WERI-Rb-1 (cell line): ENCODE measurements around the gene GALNTL6.

Source experiments
- DNase-seq: peaks from one replicate; pipeline ENCODE4 v3.0.0-alpha.2; 2020
- H3K27ac ChIP-seq: fragments of 250-450 bp; sonication (Bioruptor Pico); 2 replicates; pipeline ENCODE4 v1.5.1; 2020; ENCODE audit warnings: mild to moderate bottlenecking, moderate library complexity
- H3K27me3 ChIP-seq: fragments of 250-450 bp; sonication (Bioruptor Pico); 2 replicates; pipeline ENCODE4 v1.5.1; 2021; ENCODE audit warnings: mild to moderate bottlenecking, low read depth, moderate library complexity; ENCODE audit not compliant: insufficient read depth, severe bottlenecking
- H3K36me3 ChIP-seq: fragments of 250-450 bp; sonication (Bioruptor Pico); 2 replicates; pipeline ENCODE4 v1.5.1; 2020; ENCODE audit warnings: mild to moderate bottlenecking, moderate library complexity
- H3K4me3 ChIP-seq: 2 replicates; pipeline ENCODE4 v1.5.1; 2011; ENCODE audit warnings: low read depth, mild to moderate bottlenecking, control low read depth, low read length
- H3K9me3 ChIP-seq: fragments of 250-450 bp; sonication (Bioruptor Pico); 2 replicates; pipeline ENCODE4 v1.5.1; 2021; ENCODE audit warnings: mild to moderate bottlenecking, moderate library complexity; ENCODE audit not compliant: severe bottlenecking
- TF ChIP-seq, protein P1 (sequence below): IDR thresholded peaks from 2 replicates; pipeline ENCODE4 v1.5.1; 2011; ENCODE audit warnings: low read depth, mild to moderate bottlenecking, control low read depth, inconsistent platforms, low read length

Gene GALNTL6

DNA sequence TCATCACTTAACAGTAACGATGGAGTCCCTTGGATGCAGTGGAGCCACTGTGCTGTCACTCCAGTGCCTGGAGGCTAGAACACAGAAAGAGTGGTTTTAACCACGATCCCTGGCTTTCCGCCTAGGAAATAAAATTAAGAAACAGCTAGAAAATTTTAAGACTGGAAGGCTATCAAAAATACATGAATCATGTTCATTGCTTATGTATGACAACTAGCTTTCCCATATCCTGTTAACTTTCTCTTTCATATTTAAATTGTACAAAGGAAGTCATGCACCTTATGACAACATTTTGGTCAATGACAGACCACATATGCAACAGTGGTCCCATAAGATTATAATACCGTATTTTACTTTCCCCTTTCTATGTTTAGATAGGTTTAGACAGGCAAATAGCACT, 115.1 kb downstream of the GALNTL6 start:
- Histone ChIP-seq H3K4me3 (no peak overlapping the region), H3K9me3 (no peaks in the 10 kb centered on the region), H3K36me3 (no peaks in the 10 kb centered on the region), H3K27ac (no peak overlapping the region), H3K27me3 (no peaks in the 10 kb centered on the region)
- no peak for DNase-seq
- TF ChIP-seq, protein P1, sequence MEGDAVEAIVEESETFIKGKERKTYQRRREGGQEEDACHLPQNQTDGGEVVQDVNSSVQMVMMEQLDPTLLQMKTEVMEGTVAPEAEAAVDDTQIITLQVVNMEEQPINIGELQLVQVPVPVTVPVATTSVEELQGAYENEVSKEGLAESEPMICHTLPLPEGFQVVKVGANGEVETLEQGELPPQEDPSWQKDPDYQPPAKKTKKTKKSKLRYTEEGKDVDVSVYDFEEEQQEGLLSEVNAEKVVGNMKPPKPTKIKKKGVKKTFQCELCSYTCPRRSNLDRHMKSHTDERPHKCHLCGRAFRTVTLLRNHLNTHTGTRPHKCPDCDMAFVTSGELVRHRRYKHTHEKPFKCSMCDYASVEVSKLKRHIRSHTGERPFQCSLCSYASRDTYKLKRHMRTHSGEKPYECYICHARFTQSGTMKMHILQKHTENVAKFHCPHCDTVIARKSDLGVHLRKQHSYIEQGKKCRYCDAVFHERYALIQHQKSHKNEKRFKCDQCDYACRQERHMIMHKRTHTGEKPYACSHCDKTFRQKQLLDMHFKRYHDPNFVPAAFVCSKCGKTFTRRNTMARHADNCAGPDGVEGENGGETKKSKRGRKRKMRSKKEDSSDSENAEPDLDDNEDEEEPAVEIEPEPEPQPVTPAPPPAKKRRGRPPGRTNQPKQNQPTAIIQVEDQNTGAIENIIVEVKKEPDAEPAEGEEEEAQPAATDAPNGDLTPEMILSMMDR: no peak

DNA sequence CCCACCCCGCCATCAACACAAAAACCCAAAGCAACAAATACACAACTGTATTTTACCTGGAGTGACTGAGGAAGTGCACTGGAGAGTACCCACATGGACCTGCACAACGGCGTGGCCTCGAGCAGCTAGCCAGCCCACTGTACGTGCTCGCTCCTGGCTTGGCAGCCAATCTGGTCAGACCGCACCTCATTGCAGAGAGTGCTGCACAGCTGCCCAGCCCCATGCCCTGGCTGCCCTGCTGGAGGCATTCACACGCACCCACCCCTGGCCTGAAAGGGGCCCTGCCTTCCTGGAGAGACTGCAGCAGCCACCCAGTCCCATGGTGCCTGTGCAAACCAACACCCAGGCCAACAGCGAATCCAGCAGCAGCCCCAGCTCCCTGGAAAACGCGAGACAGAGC, 116.3 kb downstream of the GALNTL6 start:
- no peaks in the 10 kb centered on the region for H3K36me3 ChIP-seq
- no peaks in the 10 kb centered on the region for H3K27me3 ChIP-seq
- no peaks in the 10 kb centered on the region for H3K9me3 ChIP-seq
- TF ChIP-seq, protein P1: no peak
- H3K27ac ChIP-seq: no peak overlapping the region
- no peak overlapping the region for H3K4me3 ChIP-seq
- DNase-seq: no peak

DNA sequence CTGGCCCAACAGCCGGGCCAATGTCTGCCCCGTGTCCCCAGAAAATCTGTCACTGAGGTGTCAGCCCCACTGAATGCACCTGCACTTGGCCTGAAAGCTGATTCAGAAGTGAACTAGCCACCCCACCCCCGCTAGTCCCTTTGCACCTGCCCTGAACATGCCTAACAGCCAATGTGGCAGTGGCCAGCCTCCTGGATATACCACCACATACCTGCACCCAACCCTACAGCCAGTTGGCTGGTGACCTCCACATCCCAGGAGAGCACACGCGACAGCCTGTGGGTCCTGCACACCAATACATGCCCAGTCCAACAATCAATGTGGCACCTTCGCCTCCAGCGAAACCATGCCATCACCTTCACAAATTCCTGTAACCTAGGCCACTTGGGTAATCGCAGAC, 116.7 kb downstream of the GALNTL6 start:
- Histone ChIP-seq H3K9me3 (no peaks in the 10 kb centered on the region), H3K36me3 (no peaks in the 10 kb centered on the region), H3K27ac (no peak overlapping the region), H3K27me3 (no peaks in the 10 kb centered on the region), H3K4me3 (no peak overlapping the region)
- TF ChIP-seq, protein P1: no peak
- no peak for DNase-seq

DNA sequence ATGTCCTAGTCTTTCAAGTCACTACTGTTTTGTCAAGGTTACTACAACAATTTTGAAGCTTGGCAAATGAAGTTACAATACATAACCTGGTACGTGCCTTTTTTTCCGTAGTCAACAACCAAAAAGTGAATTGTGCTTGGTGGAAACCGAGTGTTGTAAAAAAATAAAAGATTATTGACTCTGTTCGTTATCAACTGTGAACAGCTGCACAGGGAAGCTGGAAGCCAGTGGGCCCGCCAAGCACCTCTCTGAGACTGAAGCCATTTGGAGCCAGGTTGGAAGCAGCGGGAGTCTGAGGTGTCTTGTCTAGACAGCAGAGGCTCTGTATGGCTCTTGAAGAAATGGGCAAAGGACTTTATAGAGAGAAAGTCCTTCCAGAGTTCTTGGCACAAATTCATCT, 119.0 kb downstream of the GALNTL6 start:
- Histone ChIP-seq H3K27ac (no peak overlapping the region), H3K9me3 (no peaks in the 10 kb centered on the region), H3K27me3 (no peaks in the 10 kb centered on the region), H3K36me3 (no peaks in the 10 kb centered on the region), H3K4me3 (no peak overlapping the region)
- DNase-seq: no peak
- TF ChIP-seq, protein P1: no peak

DNA sequence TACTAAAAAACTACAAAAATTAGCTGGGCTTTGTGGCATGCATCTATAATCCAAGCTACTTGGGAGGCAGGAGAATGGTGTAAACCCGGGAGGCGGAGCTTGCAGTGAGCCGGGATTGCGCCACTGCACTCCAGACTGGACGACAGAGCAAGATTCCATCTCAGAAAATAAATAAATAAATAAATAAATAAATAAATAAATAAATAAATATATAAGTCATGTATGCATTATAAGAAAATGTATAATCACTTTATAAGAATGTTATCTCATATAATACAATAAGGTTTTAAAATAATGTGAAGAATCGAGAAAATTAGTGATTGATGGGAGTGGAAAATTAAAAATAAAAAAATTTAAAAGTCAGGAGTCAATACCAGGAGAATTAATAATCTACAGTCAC, 127.5 kb downstream of the GALNTL6 start:
- TF ChIP-seq, protein P1: no peak
- DNase-seq: no peak
- Histone ChIP-seq H3K9me3 (no peaks in the 10 kb centered on the region), H3K27me3 (no peaks in the 10 kb centered on the region), H3K36me3 (no peaks in the 10 kb centered on the region), H3K4me3 (no peak overlapping the region), H3K27ac (no peak overlapping the region)

DNA sequence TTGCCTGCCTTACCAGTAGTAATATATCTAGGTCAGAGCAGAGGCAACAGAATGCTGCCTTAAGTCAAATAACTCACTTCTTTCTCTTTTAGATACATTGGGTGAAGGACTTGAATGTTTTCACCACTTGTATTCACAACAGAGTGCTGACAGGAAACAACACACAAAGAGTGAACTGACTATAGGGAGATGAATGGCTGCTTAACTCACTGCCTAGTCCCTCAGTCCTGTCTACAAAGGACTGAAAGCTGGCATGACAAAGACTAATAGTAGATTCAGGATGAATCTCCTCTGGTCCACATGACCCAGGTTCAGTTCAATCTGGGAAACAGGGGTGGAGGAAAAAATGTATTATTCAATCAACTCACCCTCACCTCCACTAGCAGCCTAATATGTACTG, 134.2 kb downstream of the GALNTL6 start:
- H3K27me3 ChIP-seq: no peaks in the 10 kb centered on the region
- H3K4me3 ChIP-seq: no peak overlapping the region
- no peaks in the 10 kb centered on the region for H3K36me3 ChIP-seq
- H3K27ac ChIP-seq: no peak overlapping the region
- DNase-seq: no peak
- H3K9me3 ChIP-seq: no peaks in the 10 kb centered on the region
- TF ChIP-seq, protein P1: no peak
